RWPE1 (cell line): ENCODE data around the gene FRAS1.

Experiments
- CTCF ChIA-PET: fragments of 350-600 bp; sonication (Branson Sonifier 250); formaldehyde crosslinking; extraction: SDS; loops from one replicate; lab custom pipeline; 2021; lab: Yijun Ruan, JAX
- POLR2A ChIA-PET: fragments of 400-600 bp; formaldehyde crosslinking; extraction: SDS; loops from one replicate; lab custom pipeline; 2020; ENCODE audit warnings: antibody characterized with exemption; ENCODE audit not compliant: low non-redundant PET; lab: Yijun Ruan, JAX
- DNase-seq: peaks from one replicate; pipeline ENCODE4 v3.0.0; 2012; ENCODE audit warnings: low spot score
- H3K27ac ChIP-seq: fragments of 450-650 bp; 2 replicates; pipeline ENCODE4 v1.5.1; 2017
- CTCF ChIP-seq: fragments of 450-650 bp; conservative IDR thresholded peaks from 2 replicates; pipeline ENCODE4 v1.5.1; 2017; ENCODE audit warnings: low read depth, mild to moderate bottlenecking

The FRAS1 gene

GRCh38 chr4:78356251-78356786 lies 299.2 kb downstream of the FRAS1 start:
- no peak for DNase-seq
- H3K27ac ChIP-seq: no peak overlapping the region
- ChIA-PET POLR2A (no interaction called here), CTCF (interaction anchor here (0.6 kb wide), 1 partner anchor 889 kb away, joined by 3 read pairs; no protein-coding TSS in a partner anchor)
- no peak for TF ChIP-seq CTCF

- ChIA-PET POLR2A (no interaction called here), CTCF (no interaction called here)
- no peak for TF ChIP-seq CTCF
- no peak overlapping the region for H3K27ac ChIP-seq
- no peak for DNase-seq
These were observed 300.0 kb downstream of the FRAS1 start for GRCh38 chr4:78357122-78357521.

- POLR2A ChIA-PET: no interaction called here
- CTCF ChIA-PET: no interaction called here
These were observed 303.3 kb downstream of the FRAS1 start for GRCh38 chr4:78360466-78360865.

DNA sequence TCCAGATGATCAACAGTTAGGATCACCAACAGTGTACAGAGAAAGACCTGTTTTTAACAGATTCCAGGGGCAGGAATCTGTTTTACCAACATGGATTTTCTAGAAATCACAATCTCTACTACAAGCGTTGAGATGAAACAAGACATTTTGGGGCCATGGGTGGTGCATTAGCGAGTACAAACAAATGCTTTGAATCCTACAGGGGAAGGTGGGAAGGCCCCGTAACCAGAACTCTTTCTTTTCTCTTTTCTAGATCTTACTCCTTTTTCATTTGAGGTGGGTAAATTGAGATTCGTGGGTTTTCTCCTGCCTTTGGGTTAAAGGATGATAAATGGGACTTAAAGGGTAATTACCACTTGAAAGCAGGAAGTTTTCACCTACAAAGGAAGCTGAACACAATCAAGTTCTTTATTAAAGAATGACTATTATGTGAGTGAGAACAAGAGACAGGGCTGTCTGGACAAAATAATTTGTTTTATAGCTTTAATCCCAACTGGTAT lies 304.5 kb downstream of the FRAS1 start:
- TF ChIP-seq CTCF: no peak
- ChIA-PET CTCF (interaction anchor here (1.2 kb wide), 1 partner anchor 47 kb away, joined by 3 read pairs; no protein-coding TSS in a partner anchor), POLR2A (no interaction called here)
- H3K27ac ChIP-seq: no peak overlapping the region
- DNase-seq: no peak

More at GRCh38 chr4:78360466-78360865, 303.3 kb downstream of the FRAS1 start:
- DNase-seq: no peak
- no peak overlapping the region for H3K27ac ChIP-seq
- TF ChIP-seq CTCF: no peak

DNA sequence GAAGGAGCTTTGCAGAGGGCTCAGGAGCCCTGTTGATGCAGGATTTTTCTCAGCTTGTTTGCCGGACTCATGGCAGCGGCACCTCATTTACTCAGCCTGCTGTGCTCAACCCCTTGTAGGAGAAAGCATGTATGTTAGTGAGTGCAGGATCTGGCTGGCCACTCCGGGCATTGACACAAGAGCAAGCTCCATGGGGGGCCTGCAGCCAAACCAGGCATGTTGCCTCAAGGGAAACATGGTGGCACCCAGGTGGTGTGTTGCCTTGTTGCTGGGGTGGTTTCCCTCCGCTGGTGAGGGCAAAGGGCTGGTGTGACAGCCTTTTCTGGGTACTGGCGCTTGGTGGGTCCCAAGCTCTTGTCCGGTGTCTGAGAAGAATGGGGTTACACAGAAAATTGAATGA lies 305.2 kb downstream of the FRAS1 start:
- no peak for DNase-seq
- no peak overlapping the region for H3K27ac ChIP-seq
- no peak for TF ChIP-seq CTCF
- POLR2A ChIA-PET: no interaction called here
- CTCF ChIA-PET: interaction anchor here (1.2 kb wide), 1 partner anchor 46 kb away, joined by 3 read pairs; no protein-coding TSS in a partner anchor

- CTCF ChIA-PET: interaction anchor here (0.6 to 1.2 kb wide), 2 partner anchors 46 to 1075 kb away, joined by 3 read pairs; no protein-coding TSS in a partner anchor
- no peak for DNase-seq
- H3K27ac ChIP-seq: no peak overlapping the region
- no peak for TF ChIP-seq CTCF
- POLR2A ChIA-PET: no interaction called here
These were observed 306.0 kb downstream of the FRAS1 start for GRCh38 chr4:78363031-78363570.
